Lung microvascular endothelial cell (primary cell): Measurements from ENCODE around the gene MARK1. TPM values are rescaled to one million over a fixed set of nuclear protein-coding genes. Genes with fewer than 3 reads are reported as not detected.

ENCODE experiments used
- DNase-seq, 2 donors: peaks; one replicate each; pipeline versions ENCODE4 v3.0.0 to v3.0.0-alpha.2; 2010; ENCODE audit warnings: low read depth in 2 of 2
- total RNA-seq: library from RNA; depleted of rRNA; stranded (reverse); fragments of >200 nt; gene quantifications from 2 replicates; pipeline ENCODE4 v1.2.1, GENCODE V29; 2014

The MARK1 gene
- 0.65 and 2.2 TPM in 2 replicates for total RNA-seq

GRCh38 chr1:220527908-220528678 is at the start of gene MARK1:
Gene MARK1, plus strand, starts transcription at chr1:220528136. Its CDS starts 687 bp downstream, at chr1:220528823.
- DNase-seq = peak; percentile 31 to 46

GRCh38 chr1:220483700-220484099 is 44.2 kb upstream of the MARK1 start:
- DNase-seq = no peak

GRCh38 chr1:220484135-220484534 is 43.8 kb upstream of the MARK1 start:
- no peak for DNase-seq

GRCh38 chr1:220485131-220485530 is 42.8 kb upstream of the MARK1 start:
- no peak for DNase-seq

- no peak for DNase-seq
Measured at GRCh38 chr1:220485791-220486190, 42.1 kb upstream of the MARK1 start.

GRCh38 chr1:220487297-220487820 is 40.6 kb upstream of the MARK1 start:
- DNase-seq = peak; percentile 71 to 88

- DNase-seq = no peak
Measured at GRCh38 chr1:220491891-220492290, 36.0 kb upstream of the MARK1 start.

- DNase-seq = no peak
Measured at GRCh38 chr1:220497220-220497947, 30.6 kb upstream of the MARK1 start.

GRCh38 chr1:220498188-220498587 is 29.7 kb upstream of the MARK1 start:
- DNase-seq = no peak

- no peak for DNase-seq
Measured at GRCh38 chr1:220500372-220500771, 27.6 kb upstream of the MARK1 start.

GRCh38 chr1:220504329-220504728 is 23.6 kb upstream of the MARK1 start:
- DNase-seq = no peak

- no peak for DNase-seq
Measured at GRCh38 chr1:220507085-220507484, 20.9 kb upstream of the MARK1 start.

- no peak for DNase-seq
Measured at GRCh38 chr1:220511179-220511578, 16.8 kb upstream of the MARK1 start.

GRCh38 chr1:220511785-220512184 is 16.2 kb upstream of the MARK1 start:
- DNase-seq = no peak

- no peak for DNase-seq
Measured at GRCh38 chr1:220513834-220514233, 14.1 kb upstream of the MARK1 start.

- DNase-seq = no peak
Measured at GRCh38 chr1:220514256-220514655, 13.7 kb upstream of the MARK1 start.

- no peak for DNase-seq
Measured at GRCh38 chr1:220516014-220516721, 11.8 kb upstream of the MARK1 start.

GRCh38 chr1:220516722-220517042 is 11.3 kb upstream of the MARK1 start:
- no peak for DNase-seq

- no peak for DNase-seq
Measured at GRCh38 chr1:220521778-220522177, 6.2 kb upstream of the MARK1 start.

GRCh38 chr1:220526294-220526693 is 1.6 kb upstream of the MARK1 start:
- peak in 1 of 2 donors; percentile 27 for DNase-seq

GRCh38 chr1:220527279-220527907 is 543 bp upstream of the MARK1 start:
- no peak for DNase-seq
